OCI-LY3 (cell line): ENCODE data around the gene SLC41A3.

Source experiments
- EZH2phosphoT487 ChIP-seq: fragments of 200-600 bp; shearing (Covaris generic); IDR thresholded peaks from 2 replicates; pipeline ENCODE4 v1.6.1; 2018; ENCODE audit warnings: antibody characterized with exemption, mixed run types, low read depth
- TF ChIP-seq, protein P1 (sequence below): fragments of 200-600, 300-600 bp; sonication (generic); IDR thresholded peaks from 2 replicates; pipeline ENCODE4 v1.5.1; 2014; ENCODE audit warnings: antibody characterized with exemption, low read length, low read depth

DNA sequence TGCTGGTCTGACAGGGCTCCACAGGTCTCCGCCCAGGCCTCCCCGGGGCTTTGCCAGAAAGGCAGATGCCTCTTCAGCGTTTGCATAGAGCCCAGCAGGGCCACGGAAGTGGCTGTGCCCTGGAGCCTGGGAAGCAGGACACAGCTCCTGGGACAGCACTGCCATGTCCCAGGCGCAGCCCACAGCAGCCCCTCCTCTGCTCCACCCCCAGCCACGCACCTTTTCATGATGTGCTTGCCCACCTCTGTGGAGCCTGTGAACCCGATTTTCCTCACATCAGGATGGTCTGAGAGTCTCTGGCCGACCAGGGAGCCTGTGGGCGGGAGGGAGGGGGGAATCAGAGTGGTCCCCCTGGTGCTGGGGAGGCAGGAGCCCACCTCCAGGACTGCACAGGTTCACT, 33.9 kb upstream of the SLC41A3 start:
- TF ChIP-seq, protein P1, sequence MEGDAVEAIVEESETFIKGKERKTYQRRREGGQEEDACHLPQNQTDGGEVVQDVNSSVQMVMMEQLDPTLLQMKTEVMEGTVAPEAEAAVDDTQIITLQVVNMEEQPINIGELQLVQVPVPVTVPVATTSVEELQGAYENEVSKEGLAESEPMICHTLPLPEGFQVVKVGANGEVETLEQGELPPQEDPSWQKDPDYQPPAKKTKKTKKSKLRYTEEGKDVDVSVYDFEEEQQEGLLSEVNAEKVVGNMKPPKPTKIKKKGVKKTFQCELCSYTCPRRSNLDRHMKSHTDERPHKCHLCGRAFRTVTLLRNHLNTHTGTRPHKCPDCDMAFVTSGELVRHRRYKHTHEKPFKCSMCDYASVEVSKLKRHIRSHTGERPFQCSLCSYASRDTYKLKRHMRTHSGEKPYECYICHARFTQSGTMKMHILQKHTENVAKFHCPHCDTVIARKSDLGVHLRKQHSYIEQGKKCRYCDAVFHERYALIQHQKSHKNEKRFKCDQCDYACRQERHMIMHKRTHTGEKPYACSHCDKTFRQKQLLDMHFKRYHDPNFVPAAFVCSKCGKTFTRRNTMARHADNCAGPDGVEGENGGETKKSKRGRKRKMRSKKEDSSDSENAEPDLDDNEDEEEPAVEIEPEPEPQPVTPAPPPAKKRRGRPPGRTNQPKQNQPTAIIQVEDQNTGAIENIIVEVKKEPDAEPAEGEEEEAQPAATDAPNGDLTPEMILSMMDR, result no peak
- no peak for TF ChIP-seq EZH2phosphoT487
